Measurements from ENCODE around the gene POLE. TPM values are rescaled to one million over a fixed set of nuclear protein-coding genes. Genes with fewer than 3 reads are reported as not detected.

The POLE gene
- total RNA-seq, 1 experiment from 2014 or later = 200 TPM

- intact Hi-C loops (cut with micrococcal nuclease; ENCODE audit: unreplicated experiment) = no loop called here
- no peak for TF ChIP-seq CTCF (IDR thresholded peaks at IDR 0.05; ENCODE audit: unreplicated experiment)
- Mint-ChIP-seq H3K27me3 (ENCODE audit: unreplicated experiment) (no peaks in the 10 kb centered on the region), H3K9me3 (ENCODE audit: low read depth, unreplicated experiment) (no peaks in the 10 kb centered on the region), H3K4me3 (ENCODE audit: low read depth, unreplicated experiment) (no peak overlapping the region), H3K4me1 (ENCODE audit: low read depth, unreplicated experiment) (no peaks in the 10 kb centered on the region), H3K27ac (ENCODE audit: unreplicated experiment) (no peak overlapping the region), H3K36me3 (ENCODE audit: insufficient read depth, unreplicated experiment) (peaks cover 97% of the 10 kb centered on the region)
- no TSS peak for BruUV-seq (replicated peaks)
- CTCF ChIA-PET = no interaction called here
- no peak for DNase-seq
Measured at GRCh38 chr12:132716356-132716755, 29.2 kb upstream of the POLE start.

GRCh38 chr12:132715874-132716273 is 28.7 kb upstream of the POLE start:
- peaks cover 97% of the 10 kb centered on the region for H3K36me3 Mint-ChIP-seq (ENCODE audit: insufficient read depth, unreplicated experiment)
- no peak for DNase-seq
- no peak for TF ChIP-seq CTCF (IDR thresholded peaks at IDR 0.05; ENCODE audit: unreplicated experiment)
- H3K4me3 Mint-ChIP-seq (ENCODE audit: low read depth, unreplicated experiment) = no peak overlapping the region
- H3K4me1 Mint-ChIP-seq (ENCODE audit: low read depth, unreplicated experiment) = no peaks in the 10 kb centered on the region
- H3K9me3 Mint-ChIP-seq (ENCODE audit: low read depth, unreplicated experiment) = no peaks in the 10 kb centered on the region
- H3K27ac Mint-ChIP-seq (ENCODE audit: unreplicated experiment) = no peak overlapping the region
- intact Hi-C loops (cut with micrococcal nuclease; ENCODE audit: unreplicated experiment) = no loop called here
- no TSS peak for BruUV-seq (replicated peaks)
- CTCF ChIA-PET = no interaction called here
- no peaks in the 10 kb centered on the region for H3K27me3 Mint-ChIP-seq (ENCODE audit: unreplicated experiment)

- no peaks in the 10 kb centered on the region for H3K9me3 Mint-ChIP-seq (ENCODE audit: low read depth, unreplicated experiment)
- no peaks in the 10 kb centered on the region for H3K27me3 Mint-ChIP-seq (ENCODE audit: unreplicated experiment)
- DNase-seq = no peak
- TSS peak; percentile 15 for BruUV-seq (replicated peaks)
- intact Hi-C loops (cut with micrococcal nuclease; ENCODE audit: unreplicated experiment) = no loop called here
- H3K4me3 Mint-ChIP-seq (ENCODE audit: low read depth, unreplicated experiment) = no peak overlapping the region
- peaks cover 95% of the 10 kb centered on the region for H3K36me3 Mint-ChIP-seq (ENCODE audit: insufficient read depth, unreplicated experiment)
- no peak for TF ChIP-seq CTCF (IDR thresholded peaks at IDR 0.05; ENCODE audit: unreplicated experiment)
- no peaks in the 10 kb centered on the region for H3K4me1 Mint-ChIP-seq (ENCODE audit: low read depth, unreplicated experiment)
- peak overlapping the region; percentile 13 for H3K27ac Mint-ChIP-seq (ENCODE audit: unreplicated experiment)
- CTCF ChIA-PET = no interaction called here
Measured at GRCh38 chr12:132713123-132713522, 26.0 kb upstream of the POLE start.

GRCh38 chr12:132711080-132711843 is 24.1 kb upstream of the POLE start:
- peak; percentile 47 for DNase-seq
- H3K27ac Mint-ChIP-seq (ENCODE audit: unreplicated experiment) = no peak overlapping the region
- CTCF ChIA-PET = interaction anchor here (0.5 kb wide), 2 partner anchors 11 to 56 kb away, joined by 3 to 4 read pairs; no protein-coding TSS in a partner anchor
- H3K4me1 Mint-ChIP-seq (ENCODE audit: low read depth, unreplicated experiment) = no peaks in the 10 kb centered on the region
- peaks cover 86% of the 10 kb centered on the region for H3K36me3 Mint-ChIP-seq (ENCODE audit: insufficient read depth, unreplicated experiment)
- no peaks in the 10 kb centered on the region for H3K9me3 Mint-ChIP-seq (ENCODE audit: low read depth, unreplicated experiment)
- intact Hi-C loops (cut with micrococcal nuclease; ENCODE audit: unreplicated experiment) = no loop called here
- no TSS peak for BruUV-seq (replicated peaks)
- H3K27me3 Mint-ChIP-seq (ENCODE audit: unreplicated experiment) = no peaks in the 10 kb centered on the region
- peak overlapping the region; percentile 68 for H3K4me3 Mint-ChIP-seq (ENCODE audit: low read depth, unreplicated experiment)
- no peak for TF ChIP-seq CTCF (IDR thresholded peaks at IDR 0.05; ENCODE audit: unreplicated experiment)

All from Calu3 (cell line).